SK-N-SH (cell line): ENCODE data around the gene FAM89B. TPM values are rescaled to one million over a fixed set of nuclear protein-coding genes. Genes with fewer than 3 reads are reported as not detected.

ENCODE experiments used
- CTCF ChIA-PET: fragments of 300-600, 350-600 bp; formaldehyde crosslinking; extraction: SDS; loops from one replicate; lab custom pipeline; 2021; lab: Yijun Ruan, JAX
- POLR2A ChIA-PET: fragments of 350-600 bp; sonication (Branson Sonifier 250); formaldehyde crosslinking; extraction: SDS; loops from one replicate; lab custom pipeline; 2020; ENCODE audit warnings: antibody characterized with exemption, inconsistent platforms; lab: Yijun Ruan, JAX
- DNase-seq: peaks from one replicate; pipeline ENCODE4 v3.0.0; 2012
- H2AFZ ChIP-seq: fragments of 200-600 bp; sonication (generic); 2 replicates; pipeline ENCODE4 v1.8.1; 2016; ENCODE audit warnings: antibody characterized with exemption, mild to moderate bottlenecking, low read depth
- H3F3A ChIP-seq: fragments of 200-600 bp; sonication (generic); replicated peaks from 2 replicates; pipeline ENCODE3; 2016; ENCODE audit warnings: antibody characterized with exemption, mild to moderate bottlenecking; ENCODE audit not compliant: insufficient read depth
- H3K27ac ChIP-seq, 2 experiments: fragments of 200-500 bp in 1 of 2; fragments of 200-600 bp in 1 of 2; sonication (Bioruptor generic) in 1 of 2; sonication (generic), shearing (Covaris generic) in 1 of 2; 2 replicates each; pipeline versions ENCODE4 v1.5.1 to v1.6.1; 2014 to 2016; ENCODE audit warnings: low read depth in 2 of 2, inconsistent platforms in 1 of 2, low read length in 1 of 2, mild to moderate bottlenecking in 1 of 2, mixed read lengths in 1 of 2
- H3K27me3 ChIP-seq: fragments of 200-600 bp; sonication (generic), shearing (Covaris generic); 2 replicates; pipeline ENCODE4 v1.6.1; 2016; ENCODE audit warnings: mixed run types; ENCODE audit not compliant: insufficient read depth
- H3K36me3 ChIP-seq, 2 experiments: fragments of 200-500 bp in 1 of 2; fragments of 200-600 bp in 1 of 2; sonication (Bioruptor generic) in 1 of 2; sonication (generic) in 1 of 2; replicated peaks in 1 of 2; 2 replicates each; pipeline versions ENCODE3 to v1.5.1; 2014 to 2016; ENCODE audit warnings: low read length in 1 of 2, mild to moderate bottlenecking in 1 of 2; ENCODE audit not compliant: insufficient read depth in 2 of 2, control insufficient read depth in 1 of 2
- H3K4me1 ChIP-seq, 2 experiments: fragments of 200-500 bp in 1 of 2; fragments of 200-600 bp in 1 of 2; sonication (Bioruptor generic) in 1 of 2; sonication (generic), shearing (Covaris generic) in 1 of 2; 2 replicates each; pipeline versions ENCODE4 v1.5.1 to v1.6.1; 2014 to 2016; ENCODE audit warnings: low read depth in 1 of 2, low read length in 1 of 2, mixed run types in 1 of 2; ENCODE audit not compliant: insufficient read depth in 2 of 2, control insufficient read depth in 1 of 2
- H3K4me2 ChIP-seq: fragments of 200-600 bp; sonication (generic), shearing (Covaris generic); 2 replicates; pipeline ENCODE4 v1.6.1; 2017; ENCODE audit warnings: mixed run types
- H3K4me3 ChIP-seq, 2 experiments: fragments of 200-500 bp in 1 of 2; fragments of 200-600 bp in 1 of 2; sonication (Bioruptor generic) in 1 of 2; sonication (generic), shearing (Covaris generic) in 1 of 2; 2 replicates each; pipeline versions ENCODE4 v1.5.1 to v1.8.1; 2014 to 2016; ENCODE audit warnings: low read depth in 2 of 2, inconsistent platforms in 1 of 2, low read length in 1 of 2, mild to moderate bottlenecking in 1 of 2, mixed read lengths in 1 of 2, moderate library complexity in 1 of 2
- H3K79me2 ChIP-seq: fragments of 200-600 bp; sonication (generic); 2 replicates; pipeline ENCODE4 v1.8.1; 2017; ENCODE audit warnings: mild to moderate bottlenecking; ENCODE audit not compliant: insufficient read depth
- H3K9ac ChIP-seq: fragments of 200-600 bp; sonication (generic); 2 replicates; pipeline ENCODE4 v1.6.1; 2017; ENCODE audit warnings: mixed run types
- H3K9me2 ChIP-seq: fragments of 200-600 bp; sonication (generic); 2 replicates; pipeline ENCODE4 v1.6.1; 2017; ENCODE audit warnings: mixed run types
- H3K9me3 ChIP-seq: fragments of 200-600 bp; sonication (generic); 2 replicates; pipeline ENCODE4 v1.6.1; 2017; ENCODE audit warnings: mixed run types, mild to moderate bottlenecking, moderate library complexity
- H4K20me1 ChIP-seq: fragments of 200-600 bp; sonication (generic); 2 replicates; pipeline ENCODE4 v1.6.1; 2017; ENCODE audit warnings: mild to moderate bottlenecking, mixed run types; ENCODE audit not compliant: insufficient read depth
- EP300 ChIP-seq, 2 experiments: IDR thresholded peaks; 2 replicates each; pipeline versions ENCODE4 v1.4.0 to v1.6.1; 2012; ENCODE audit warnings: borderline replicate concordance in 1 of 2, low read depth in 1 of 2, low read length in 1 of 2
- EZH2phosphoT487 ChIP-seq: fragments of 200-600 bp; sonication (generic); IDR thresholded peaks from 2 replicates; pipeline ENCODE4 v1.6.1; 2017; ENCODE audit warnings: low read depth, mixed run types, mild to moderate bottlenecking, antibody characterized with exemption, moderate library complexity, borderline replicate concordance
- FOXJ3 ChIP-seq: sonication (generic); formaldehyde crosslinking; IDR thresholded peaks from 2 replicates; pipeline ENCODE4 v1.5.1; 2020; ENCODE audit warnings: mild to moderate bottlenecking, missing genetic modification reagents
- GABPA ChIP-seq: IDR thresholded peaks from 2 replicates; pipeline ENCODE4 v1.4.0; 2012; ENCODE audit warnings: low read depth, mild to moderate bottlenecking
- GATA2 ChIP-seq: sonication (generic); formaldehyde crosslinking; IDR thresholded peaks from 2 replicates; pipeline ENCODE4 v1.5.0; 2020; ENCODE audit warnings: mild to moderate bottlenecking, missing genetic modification reagents
- MEF2A ChIP-seq: IDR thresholded peaks from 2 replicates; pipeline ENCODE4 v1.4.0; 2012; ENCODE audit warnings: low read depth, borderline replicate concordance
- MXI1 ChIP-seq: IDR thresholded peaks from 2 replicates; pipeline ENCODE4 v1.6.1; 2012; ENCODE audit warnings: mild to moderate bottlenecking, low read depth, low read length, improper control_type of control experiment
- NFIC ChIP-seq: IDR thresholded peaks from 2 replicates; pipeline ENCODE4 v1.4.0; 2012; ENCODE audit warnings: borderline replicate concordance
- NRF1 ChIP-seq: IDR thresholded peaks from 2 replicates; pipeline ENCODE4 v1.6.1; 2012; ENCODE audit warnings: low read depth, mild to moderate bottlenecking, low read length
- RCOR1 ChIP-seq: fragments of 150-350 bp; IDR thresholded peaks from 2 replicates; pipeline ENCODE4 v1.6.1; 2017; ENCODE audit warnings: antibody characterized with exemption, low read length
- RFX5 ChIP-seq: IDR thresholded peaks from 2 replicates; pipeline ENCODE4 v1.6.1; 2012; ENCODE audit warnings: mild to moderate bottlenecking, improper control_type of control experiment, low read length
- RXRA ChIP-seq: IDR thresholded peaks from 2 replicates; pipeline ENCODE4 v1.4.0; 2012; ENCODE audit warnings: low read depth, mild to moderate bottlenecking, borderline replicate concordance
- SIN3A ChIP-seq: IDR thresholded peaks from 2 replicates; pipeline ENCODE4 v1.6.1; 2012; ENCODE audit warnings: low read depth, mild to moderate bottlenecking, low read length, moderate library complexity, borderline replicate concordance
- SMC3 ChIP-seq: IDR thresholded peaks from 2 replicates; pipeline ENCODE4 v1.6.1; 2012; ENCODE audit warnings: low read depth, low read length, improper control_type of control experiment
- TCF12 ChIP-seq: IDR thresholded peaks from 2 replicates; pipeline ENCODE4 v1.4.0; 2012
- TEAD4 ChIP-seq: IDR thresholded peaks from 2 replicates; pipeline ENCODE4 v1.4.0; 2012; ENCODE audit warnings: mild to moderate bottlenecking, borderline replicate concordance; ENCODE audit not compliant: insufficient read depth
- WGBS: methylation state at CpG from one replicate; pipeline ENCODE4 v1.1.6; 2017; ENCODE audit warnings: low lambda C conversion rate; 5-methylcytosine and 5-hydroxymethylcytosine counted together
- polyA plus RNA-seq, 3 experiments: library from polyadenylated mRNA; depleted of rRNA; stranded (reverse); fragments of >200 nt; gene quantifications; 2 replicates each; pipeline ENCODE4 v1.2.3, GENCODE V29; 2012
- TF ChIP-seq, protein P1 (sequence below): IDR thresholded peaks from 2 replicates; pipeline ENCODE4; 2012
- TF ChIP-seq, protein P2 (sequence below): IDR thresholded peaks from 2 replicates; pipeline ENCODE4 v1.6.1; 2012; ENCODE audit warnings: mild to moderate bottlenecking, low read depth, low read length, moderate library complexity
- TF ChIP-seq, protein P3 (sequence below): IDR thresholded peaks from 2 replicates; pipeline ENCODE4 v1.4.0; 2012; ENCODE audit warnings: low read depth, borderline replicate concordance

The FAM89B gene
- polyA plus RNA-seq, 1 of the 3 experiments (the other 2 are of a cell fraction), result 65.3 TPM

DNA sequence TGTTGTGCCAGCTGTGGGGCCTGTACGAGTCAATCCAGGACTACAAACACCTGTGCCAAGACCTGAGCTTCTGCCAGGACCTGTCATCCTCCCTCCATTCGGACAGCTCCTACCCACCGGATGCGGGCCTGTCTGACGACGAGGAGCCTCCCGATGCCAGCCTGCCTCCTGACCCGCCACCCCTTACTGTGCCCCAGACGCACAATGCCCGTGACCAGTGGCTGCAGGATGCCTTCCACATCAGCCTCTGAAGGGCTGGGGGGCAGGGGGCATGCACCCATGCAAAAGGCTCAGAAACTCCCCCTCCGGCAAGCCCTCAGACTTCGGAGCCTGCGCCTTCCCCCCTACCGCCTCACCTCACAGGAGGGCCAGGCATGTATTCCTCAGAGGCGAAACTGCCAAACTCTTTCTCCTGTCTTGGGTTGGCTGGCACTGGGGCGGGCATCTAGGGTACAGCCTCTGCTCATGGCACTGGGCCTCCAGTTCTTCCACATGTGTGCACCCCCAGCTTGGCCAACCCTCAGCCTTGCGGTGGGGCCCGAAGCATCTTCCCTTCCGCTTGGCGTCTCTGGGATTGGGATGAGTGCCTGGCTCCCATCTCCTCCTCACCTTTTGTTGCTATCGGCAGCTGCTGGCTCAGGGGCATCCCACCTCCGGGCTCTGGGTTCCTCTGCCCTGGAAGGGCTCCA is 1.2 kb downstream of the FAM89B start:
- peaks cover 53 to 62% of the 10 kb centered on the region in 2 experiments; a peak in 3 of 4 replicates for H3K4me1 ChIP-seq
- WGBS, result 52% methylated on average over 8 of the region's 22 CpGs
- CTCF ChIA-PET, result interaction anchor here (0.5 to 13.6 kb wide), 20 partner anchors 9 to 1480 kb away, joined by 3 to 295 read pairs (median 6); partner anchors contain the start of genes KCNK7, LTBP3, MAP3K11 and SIPA1
- DNase-seq, result no peak
- peak overlapping the region; percentile 66; the same call in 1 of the 2 replicates for H3K9ac ChIP-seq
- TF ChIP-seq GABPA, result no peak
- no peak for TF ChIP-seq TCF12
- TF ChIP-seq, protein P1, sequence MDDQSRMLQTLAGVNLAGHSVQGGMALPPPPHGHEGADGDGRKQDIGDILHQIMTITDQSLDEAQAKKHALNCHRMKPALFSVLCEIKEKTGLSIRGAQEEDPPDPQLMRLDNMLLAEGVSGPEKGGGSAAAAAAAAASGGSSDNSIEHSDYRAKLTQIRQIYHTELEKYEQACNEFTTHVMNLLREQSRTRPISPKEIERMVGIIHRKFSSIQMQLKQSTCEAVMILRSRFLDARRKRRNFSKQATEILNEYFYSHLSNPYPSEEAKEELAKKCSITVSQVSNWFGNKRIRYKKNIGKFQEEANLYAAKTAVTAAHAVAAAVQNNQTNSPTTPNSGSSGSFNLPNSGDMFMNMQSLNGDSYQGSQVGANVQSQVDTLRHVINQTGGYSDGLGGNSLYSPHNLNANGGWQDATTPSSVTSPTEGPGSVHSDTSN, result no peak
- no peak for TF ChIP-seq NRF1
- no peak for TF ChIP-seq SMC3
- no peak for TF ChIP-seq TEAD4
- TF ChIP-seq, protein P2, sequence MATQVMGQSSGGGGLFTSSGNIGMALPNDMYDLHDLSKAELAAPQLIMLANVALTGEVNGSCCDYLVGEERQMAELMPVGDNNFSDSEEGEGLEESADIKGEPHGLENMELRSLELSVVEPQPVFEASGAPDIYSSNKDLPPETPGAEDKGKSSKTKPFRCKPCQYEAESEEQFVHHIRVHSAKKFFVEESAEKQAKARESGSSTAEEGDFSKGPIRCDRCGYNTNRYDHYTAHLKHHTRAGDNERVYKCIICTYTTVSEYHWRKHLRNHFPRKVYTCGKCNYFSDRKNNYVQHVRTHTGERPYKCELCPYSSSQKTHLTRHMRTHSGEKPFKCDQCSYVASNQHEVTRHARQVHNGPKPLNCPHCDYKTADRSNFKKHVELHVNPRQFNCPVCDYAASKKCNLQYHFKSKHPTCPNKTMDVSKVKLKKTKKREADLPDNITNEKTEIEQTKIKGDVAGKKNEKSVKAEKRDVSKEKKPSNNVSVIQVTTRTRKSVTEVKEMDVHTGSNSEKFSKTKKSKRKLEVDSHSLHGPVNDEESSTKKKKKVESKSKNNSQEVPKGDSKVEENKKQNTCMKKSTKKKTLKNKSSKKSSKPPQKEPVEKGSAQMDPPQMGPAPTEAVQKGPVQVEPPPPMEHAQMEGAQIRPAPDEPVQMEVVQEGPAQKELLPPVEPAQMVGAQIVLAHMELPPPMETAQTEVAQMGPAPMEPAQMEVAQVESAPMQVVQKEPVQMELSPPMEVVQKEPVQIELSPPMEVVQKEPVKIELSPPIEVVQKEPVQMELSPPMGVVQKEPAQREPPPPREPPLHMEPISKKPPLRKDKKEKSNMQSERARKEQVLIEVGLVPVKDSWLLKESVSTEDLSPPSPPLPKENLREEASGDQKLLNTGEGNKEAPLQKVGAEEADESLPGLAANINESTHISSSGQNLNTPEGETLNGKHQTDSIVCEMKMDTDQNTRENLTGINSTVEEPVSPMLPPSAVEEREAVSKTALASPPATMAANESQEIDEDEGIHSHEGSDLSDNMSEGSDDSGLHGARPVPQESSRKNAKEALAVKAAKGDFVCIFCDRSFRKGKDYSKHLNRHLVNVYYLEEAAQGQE, result no peak
- no peak for TF ChIP-seq RCOR1
- no peak for TF ChIP-seq NFIC
- no peak for TF ChIP-seq SIN3A
- no peak for TF ChIP-seq RXRA
- no peak for TF ChIP-seq MEF2A
- TF ChIP-seq, protein P3, sequence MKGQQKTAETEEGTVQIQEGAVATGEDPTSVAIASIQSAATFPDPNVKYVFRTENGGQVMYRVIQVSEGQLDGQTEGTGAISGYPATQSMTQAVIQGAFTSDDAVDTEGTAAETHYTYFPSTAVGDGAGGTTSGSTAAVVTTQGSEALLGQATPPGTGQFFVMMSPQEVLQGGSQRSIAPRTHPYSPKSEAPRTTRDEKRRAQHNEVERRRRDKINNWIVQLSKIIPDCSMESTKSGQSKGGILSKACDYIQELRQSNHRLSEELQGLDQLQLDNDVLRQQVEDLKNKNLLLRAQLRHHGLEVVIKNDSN, result no peak
- no peak for TF ChIP-seq RFX5
- TF ChIP-seq EZH2phosphoT487, result no peak
- TF ChIP-seq EP300 (IDR thresholded peaks at IDR 0.05; ENCODE audit: borderline replicate concordance in 1 of 2, low read depth in 1 of 2, low read length in 1 of 2), result no peak
- no peak for TF ChIP-seq GATA2 (CRISPR knock-in tag)
- no peak for TF ChIP-seq MXI1
- no peak for TF ChIP-seq FOXJ3
- TF ChIP-seq, all 33 proteins: peak for 0
- H3K9me2 ChIP-seq, result no peaks in the 10 kb centered on the region
- H3K9me3 ChIP-seq, result no peaks in the 10 kb centered on the region
- H3K4me3 ChIP-seq, result peak overlapping the region; percentile 76 to 99
- peaks cover 67% of the 10 kb centered on the region for H3K79me2 ChIP-seq
- H3K27me3 ChIP-seq, result no peaks in the 10 kb centered on the region
- H4K20me1 ChIP-seq, result peaks cover 22% of the 10 kb centered on the region
- H3F3A ChIP-seq, result peaks cover 50% of the 10 kb centered on the region
- H3K4me2 ChIP-seq, result peak overlapping the region; percentile 83
- POLR2A ChIA-PET, result interaction anchor here (1.0 to 2.0 kb wide), 5 partner anchors 14 to 40 kb away, joined by 3 to 10 read pairs (median 4); partner anchors contain the start of gene LTBP3
- peak overlapping the region; percentile 24 to 54; a peak in 2 of 4 replicates for H3K27ac ChIP-seq
- no peak overlapping the region for H2AFZ ChIP-seq
- H3K36me3 ChIP-seq, result peaks cover 9 to 11% of the 10 kb centered on the region in 2 experiments
